ENCODE measurements around the gene CERKL. TPM values are rescaled to one million over a fixed set of nuclear protein-coding genes. Genes with fewer than 3 reads are reported as not detected.

The CERKL gene
- total and polyA plus RNA-seq, 2 experiments from 2014 or later = 0.32 to 0.69 TPM

DNA sequence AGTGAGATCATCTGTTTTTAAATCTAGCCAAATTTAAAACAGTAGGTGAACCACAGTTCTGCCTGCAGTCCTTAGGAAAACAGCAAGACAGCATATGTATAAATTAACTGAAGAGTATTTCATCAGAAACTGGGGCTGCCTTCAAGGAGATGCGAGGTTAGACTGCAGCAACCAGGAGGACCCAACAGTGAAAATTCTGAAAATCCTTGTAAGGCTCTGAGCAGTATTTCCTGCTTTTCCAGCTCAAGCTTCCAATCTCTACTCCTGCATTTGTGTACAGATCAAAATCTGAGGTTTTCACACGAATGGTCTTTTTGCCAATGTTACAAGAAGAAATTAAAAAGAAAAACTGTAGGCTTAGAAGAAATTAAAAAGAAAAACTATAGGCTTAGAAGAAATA, 43.7 kb downstream of the CERKL start:
- H3K27ac Mint-ChIP-seq = peak overlapping the region; percentile 62; the same call in 1 of the 2 replicates
- Histone ChIP-seq H3K36me3 (ENCODE audit: insufficient read depth) (no peaks in the 10 kb centered on the region), H3F3A (replicated peaks; ENCODE audit: low read depth) (no peaks in the 10 kb centered on the region), H3K27me3 (ENCODE audit: insufficient read depth) (no peaks in the 10 kb centered on the region), H3K27ac (ENCODE audit: low read depth) (no peak overlapping the region), H3K4me1 (ENCODE audit: insufficient read depth) (peaks cover 7% of the 10 kb centered on the region; the same call in 1 of the 2 replicates), H3K79me2 (replicated peaks; ENCODE audit: insufficient read depth) (no peaks in the 10 kb centered on the region), H3K9me2 (ENCODE audit: insufficient read depth) (no peaks in the 10 kb centered on the region), H4K20me1 (replicated peaks; ENCODE audit: insufficient read depth) (no peaks in the 10 kb centered on the region), H3K4me3 (no peak overlapping the region), H2AFZ (no peak overlapping the region), H3K4me2 (no peak overlapping the region)
- H3K27me3 Mint-ChIP-seq (ENCODE audit: insufficient read depth, low read depth, poor library complexity) = no peaks in the 10 kb centered on the region
- no peaks in the 10 kb centered on the region for H3K36me3 Mint-ChIP-seq (ENCODE audit: low read depth)
- ATAC-seq (no peak), DNase-seq (ENCODE audit: low spot score) (peak; percentile 10)
- H3K4me3 Mint-ChIP-seq = no peak overlapping the region
- no peaks in the 10 kb centered on the region for H3K9me3 Mint-ChIP-seq
- no peak for TF ChIP-seq ZNF331 (CRISPR knock-in tag; IDR thresholded peaks at IDR 0.05; ENCODE audit: low read depth)
- TF ChIP-seq POLR2AphosphoS5 (IDR thresholded peaks at IDR 0.05; ENCODE audit: low read depth) = no peak
- TF ChIP-seq, protein P1, sequence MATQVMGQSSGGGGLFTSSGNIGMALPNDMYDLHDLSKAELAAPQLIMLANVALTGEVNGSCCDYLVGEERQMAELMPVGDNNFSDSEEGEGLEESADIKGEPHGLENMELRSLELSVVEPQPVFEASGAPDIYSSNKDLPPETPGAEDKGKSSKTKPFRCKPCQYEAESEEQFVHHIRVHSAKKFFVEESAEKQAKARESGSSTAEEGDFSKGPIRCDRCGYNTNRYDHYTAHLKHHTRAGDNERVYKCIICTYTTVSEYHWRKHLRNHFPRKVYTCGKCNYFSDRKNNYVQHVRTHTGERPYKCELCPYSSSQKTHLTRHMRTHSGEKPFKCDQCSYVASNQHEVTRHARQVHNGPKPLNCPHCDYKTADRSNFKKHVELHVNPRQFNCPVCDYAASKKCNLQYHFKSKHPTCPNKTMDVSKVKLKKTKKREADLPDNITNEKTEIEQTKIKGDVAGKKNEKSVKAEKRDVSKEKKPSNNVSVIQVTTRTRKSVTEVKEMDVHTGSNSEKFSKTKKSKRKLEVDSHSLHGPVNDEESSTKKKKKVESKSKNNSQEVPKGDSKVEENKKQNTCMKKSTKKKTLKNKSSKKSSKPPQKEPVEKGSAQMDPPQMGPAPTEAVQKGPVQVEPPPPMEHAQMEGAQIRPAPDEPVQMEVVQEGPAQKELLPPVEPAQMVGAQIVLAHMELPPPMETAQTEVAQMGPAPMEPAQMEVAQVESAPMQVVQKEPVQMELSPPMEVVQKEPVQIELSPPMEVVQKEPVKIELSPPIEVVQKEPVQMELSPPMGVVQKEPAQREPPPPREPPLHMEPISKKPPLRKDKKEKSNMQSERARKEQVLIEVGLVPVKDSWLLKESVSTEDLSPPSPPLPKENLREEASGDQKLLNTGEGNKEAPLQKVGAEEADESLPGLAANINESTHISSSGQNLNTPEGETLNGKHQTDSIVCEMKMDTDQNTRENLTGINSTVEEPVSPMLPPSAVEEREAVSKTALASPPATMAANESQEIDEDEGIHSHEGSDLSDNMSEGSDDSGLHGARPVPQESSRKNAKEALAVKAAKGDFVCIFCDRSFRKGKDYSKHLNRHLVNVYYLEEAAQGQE (IDR thresholded peaks at IDR 0.05; ENCODE audit: unreplicated experiment) = no peak
- no peak for TF ChIP-seq STAT1 (IDR thresholded peaks at IDR 0.05; ENCODE audit: unreplicated experiment)
- no peak for TF ChIP-seq NANOG (IDR thresholded peaks at IDR 0.05; ENCODE audit: borderline replicate concordance)
- TF ChIP-seq, protein P2, sequence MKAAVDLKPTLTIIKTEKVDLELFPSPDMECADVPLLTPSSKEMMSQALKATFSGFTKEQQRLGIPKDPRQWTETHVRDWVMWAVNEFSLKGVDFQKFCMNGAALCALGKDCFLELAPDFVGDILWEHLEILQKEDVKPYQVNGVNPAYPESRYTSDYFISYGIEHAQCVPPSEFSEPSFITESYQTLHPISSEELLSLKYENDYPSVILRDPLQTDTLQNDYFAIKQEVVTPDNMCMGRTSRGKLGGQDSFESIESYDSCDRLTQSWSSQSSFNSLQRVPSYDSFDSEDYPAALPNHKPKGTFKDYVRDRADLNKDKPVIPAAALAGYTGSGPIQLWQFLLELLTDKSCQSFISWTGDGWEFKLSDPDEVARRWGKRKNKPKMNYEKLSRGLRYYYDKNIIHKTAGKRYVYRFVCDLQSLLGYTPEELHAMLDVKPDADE (IDR thresholded peaks at IDR 0.05) = no peak
- TF ChIP-seq JUNB (IDR thresholded peaks at IDR 0.05; ENCODE audit: unreplicated experiment) = no peak
- TF ChIP-seq EZH2phosphoT487 (IDR thresholded peaks at IDR 0.05; ENCODE audit: unreplicated experiment) = no peak
- TF ChIP-seq ZNF114 (CRISPR knock-in tag; IDR thresholded peaks at IDR 0.05) = no peak
- no peak for TF ChIP-seq CREB1 (CRISPR knock-in tag; IDR thresholded peaks at IDR 0.05; ENCODE audit: low read depth)
- TF ChIP-seq, protein P3, sequence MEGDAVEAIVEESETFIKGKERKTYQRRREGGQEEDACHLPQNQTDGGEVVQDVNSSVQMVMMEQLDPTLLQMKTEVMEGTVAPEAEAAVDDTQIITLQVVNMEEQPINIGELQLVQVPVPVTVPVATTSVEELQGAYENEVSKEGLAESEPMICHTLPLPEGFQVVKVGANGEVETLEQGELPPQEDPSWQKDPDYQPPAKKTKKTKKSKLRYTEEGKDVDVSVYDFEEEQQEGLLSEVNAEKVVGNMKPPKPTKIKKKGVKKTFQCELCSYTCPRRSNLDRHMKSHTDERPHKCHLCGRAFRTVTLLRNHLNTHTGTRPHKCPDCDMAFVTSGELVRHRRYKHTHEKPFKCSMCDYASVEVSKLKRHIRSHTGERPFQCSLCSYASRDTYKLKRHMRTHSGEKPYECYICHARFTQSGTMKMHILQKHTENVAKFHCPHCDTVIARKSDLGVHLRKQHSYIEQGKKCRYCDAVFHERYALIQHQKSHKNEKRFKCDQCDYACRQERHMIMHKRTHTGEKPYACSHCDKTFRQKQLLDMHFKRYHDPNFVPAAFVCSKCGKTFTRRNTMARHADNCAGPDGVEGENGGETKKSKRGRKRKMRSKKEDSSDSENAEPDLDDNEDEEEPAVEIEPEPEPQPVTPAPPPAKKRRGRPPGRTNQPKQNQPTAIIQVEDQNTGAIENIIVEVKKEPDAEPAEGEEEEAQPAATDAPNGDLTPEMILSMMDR (conservative IDR thresholded peaks at IDR 0.05; ENCODE audit: low read depth in 2 of 2) = no peak
- TF ChIP-seq, protein P4, sequence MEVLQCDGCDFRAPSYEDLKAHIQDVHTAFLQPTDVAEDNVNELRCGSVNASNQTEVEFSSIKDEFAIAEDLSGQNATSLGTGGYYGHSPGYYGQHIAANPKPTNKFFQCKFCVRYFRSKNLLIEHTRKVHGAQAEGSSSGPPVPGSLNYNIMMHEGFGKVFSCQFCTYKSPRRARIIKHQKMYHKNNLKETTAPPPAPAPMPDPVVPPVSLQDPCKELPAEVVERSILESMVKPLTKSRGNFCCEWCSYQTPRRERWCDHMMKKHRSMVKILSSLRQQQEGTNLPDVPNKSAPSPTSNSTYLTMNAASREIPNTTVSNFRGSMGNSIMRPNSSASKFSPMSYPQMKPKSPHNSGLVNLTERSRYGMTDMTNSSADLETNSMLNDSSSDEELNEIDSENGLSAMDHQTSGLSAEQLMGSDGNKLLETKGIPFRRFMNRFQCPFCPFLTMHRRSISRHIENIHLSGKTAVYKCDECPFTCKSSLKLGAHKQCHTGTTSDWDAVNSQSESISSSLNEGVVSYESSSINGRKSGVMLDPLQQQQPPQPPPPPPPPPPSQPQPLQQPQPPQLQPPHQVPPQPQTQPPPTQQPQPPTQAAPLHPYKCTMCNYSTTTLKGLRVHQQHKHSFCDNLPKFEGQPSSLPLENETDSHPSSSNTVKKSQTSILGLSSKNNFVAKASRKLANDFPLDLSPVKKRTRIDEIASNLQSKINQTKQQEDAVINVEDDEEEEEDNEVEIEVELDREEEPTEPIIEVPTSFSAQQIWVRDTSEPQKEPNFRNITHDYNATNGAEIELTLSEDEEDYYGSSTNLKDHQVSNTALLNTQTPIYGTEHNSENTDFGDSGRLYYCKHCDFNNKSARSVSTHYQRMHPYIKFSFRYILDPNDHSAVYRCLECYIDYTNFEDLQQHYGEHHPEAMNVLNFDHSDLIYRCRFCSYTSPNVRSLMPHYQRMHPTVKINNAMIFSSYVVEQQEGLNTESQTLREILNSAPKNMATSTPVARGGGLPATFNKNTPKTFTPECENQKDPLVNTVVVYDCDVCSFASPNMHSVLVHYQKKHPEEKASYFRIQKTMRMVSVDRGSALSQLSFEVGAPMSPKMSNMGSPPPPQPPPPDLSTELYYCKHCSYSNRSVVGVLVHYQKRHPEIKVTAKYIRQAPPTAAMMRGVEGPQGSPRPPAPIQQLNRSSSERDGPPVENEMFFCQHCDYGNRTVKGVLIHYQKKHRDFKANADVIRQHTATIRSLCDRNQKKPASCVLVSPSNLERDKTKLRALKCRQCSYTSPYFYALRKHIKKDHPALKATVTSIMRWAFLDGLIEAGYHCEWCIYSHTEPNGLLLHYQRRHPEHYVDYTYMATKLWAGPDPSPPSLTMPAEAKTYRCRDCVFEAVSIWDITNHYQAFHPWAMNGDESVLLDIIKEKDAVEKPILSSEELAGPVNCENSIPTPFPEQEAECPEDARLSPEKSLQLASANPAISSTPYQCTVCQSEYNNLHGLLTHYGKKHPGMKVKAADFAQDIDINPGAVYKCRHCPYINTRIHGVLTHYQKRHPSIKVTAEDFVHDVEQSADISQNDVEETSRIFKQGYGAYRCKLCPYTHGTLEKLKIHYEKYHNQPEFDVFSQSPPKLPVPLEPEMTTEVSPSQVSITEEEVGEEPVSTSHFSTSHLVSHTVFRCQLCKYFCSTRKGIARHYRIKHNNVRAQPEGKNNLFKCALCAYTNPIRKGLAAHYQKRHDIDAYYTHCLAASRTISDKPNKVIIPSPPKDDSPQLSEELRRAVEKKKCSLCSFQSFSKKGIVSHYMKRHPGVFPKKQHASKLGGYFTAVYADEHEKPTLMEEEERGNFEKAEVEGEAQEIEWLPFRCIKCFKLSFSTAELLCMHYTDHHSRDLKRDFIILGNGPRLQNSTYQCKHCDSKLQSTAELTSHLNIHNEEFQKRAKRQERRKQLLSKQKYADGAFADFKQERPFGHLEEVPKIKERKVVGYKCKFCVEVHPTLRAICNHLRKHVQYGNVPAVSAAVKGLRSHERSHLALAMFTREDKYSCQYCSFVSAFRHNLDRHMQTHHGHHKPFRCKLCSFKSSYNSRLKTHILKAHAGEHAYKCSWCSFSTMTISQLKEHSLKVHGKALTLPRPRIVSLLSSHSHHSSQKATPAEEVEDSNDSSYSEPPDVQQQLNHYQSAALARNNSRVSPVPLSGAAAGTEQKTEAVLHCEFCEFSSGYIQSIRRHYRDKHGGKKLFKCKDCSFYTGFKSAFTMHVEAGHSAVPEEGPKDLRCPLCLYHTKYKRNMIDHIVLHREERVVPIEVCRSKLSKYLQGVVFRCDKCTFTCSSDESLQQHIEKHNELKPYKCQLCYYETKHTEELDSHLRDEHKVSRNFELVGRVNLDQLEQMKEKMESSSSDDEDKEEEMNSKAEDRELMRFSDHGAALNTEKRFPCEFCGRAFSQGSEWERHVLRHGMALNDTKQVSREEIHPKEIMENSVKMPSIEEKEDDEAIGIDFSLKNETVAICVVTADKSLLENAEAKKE (CRISPR knock-in tag; IDR thresholded peaks at IDR 0.05) = no peak
- H3K4me1 Mint-ChIP-seq = peaks cover 9% of the 10 kb centered on the region; the same call in 2 of the 3 replicates

Data from GM23338 (cell line).